Activated CD4-positive, alpha-beta T cell treated with anti-CD3 and anti-CD28 coated beads, Interleukin-2, amount 50 U/mL, for 4 hours (primary cell): ENCODE results near the gene FAM8A1.
"Not testable (repeated sequence)": the region's sequence is repeated elsewhere in the genome, so short reads cannot be mapped to it uniquely, and the experiment has no call there.

Experiments used
- DNase-seq, 2 experiments: peaks; one replicate each; pipeline ENCODE4 v3.0.0-alpha.2; 2020

FAM8A1 gene, protein sequence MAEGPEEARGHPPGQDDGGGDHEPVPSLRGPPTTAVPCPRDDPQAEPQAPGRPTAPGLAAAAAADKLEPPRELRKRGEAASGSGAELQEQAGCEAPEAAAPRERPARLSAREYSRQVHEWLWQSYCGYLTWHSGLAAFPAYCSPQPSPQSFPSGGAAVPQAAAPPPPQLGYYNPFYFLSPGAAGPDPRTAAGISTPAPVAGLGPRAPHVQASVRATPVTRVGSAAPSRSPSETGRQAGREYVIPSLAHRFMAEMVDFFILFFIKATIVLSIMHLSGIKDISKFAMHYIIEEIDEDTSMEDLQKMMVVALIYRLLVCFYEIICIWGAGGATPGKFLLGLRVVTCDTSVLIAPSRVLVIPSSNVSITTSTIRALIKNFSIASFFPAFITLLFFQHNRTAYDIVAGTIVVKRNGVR

GRCh38 chr6:17599877-17600526 lies at the start of gene FAM8A1:
Gene FAM8A1 (plus strand): TSS chr6:17600302. CDS start chr6:17600410, 108 bp downstream.
- DNase-seq = peak; percentile 94 to 95

DNA sequence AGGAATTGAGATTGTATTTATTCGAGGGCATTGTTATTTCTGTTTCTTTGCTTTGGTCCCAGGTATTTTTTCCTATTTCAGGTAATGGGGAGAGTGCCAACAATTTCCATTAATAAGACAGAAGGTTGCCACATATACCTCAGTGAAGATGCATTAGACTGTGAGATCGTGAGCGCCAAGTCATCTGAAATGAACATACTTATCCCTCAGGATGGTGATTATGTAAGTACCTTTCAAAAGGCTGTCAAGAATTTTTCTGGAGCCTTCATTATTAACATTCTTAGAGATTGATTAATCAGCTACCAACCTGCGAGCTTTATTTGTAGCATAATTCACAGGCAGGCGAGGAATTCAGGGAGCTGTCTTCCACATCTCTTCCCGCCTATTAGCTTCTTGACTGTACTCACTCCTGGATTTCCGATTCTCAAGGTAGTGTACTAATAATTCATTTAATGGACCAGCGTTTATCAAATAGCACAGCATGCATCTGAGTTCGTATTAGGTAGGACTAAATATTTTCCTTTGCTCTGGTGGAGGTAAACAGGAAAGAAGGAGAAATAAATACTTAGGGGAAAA lies 48.6 kb upstream of the FAM8A1 start:
- no peak for DNase-seq

GRCh38 chr6:17552861-17553260 lies 47.2 kb upstream of the FAM8A1 start:
- DNase-seq = no peak

GRCh38 chr6:17556014-17556413 lies 44.1 kb upstream of the FAM8A1 start:
- DNase-seq = no peak

DNA sequence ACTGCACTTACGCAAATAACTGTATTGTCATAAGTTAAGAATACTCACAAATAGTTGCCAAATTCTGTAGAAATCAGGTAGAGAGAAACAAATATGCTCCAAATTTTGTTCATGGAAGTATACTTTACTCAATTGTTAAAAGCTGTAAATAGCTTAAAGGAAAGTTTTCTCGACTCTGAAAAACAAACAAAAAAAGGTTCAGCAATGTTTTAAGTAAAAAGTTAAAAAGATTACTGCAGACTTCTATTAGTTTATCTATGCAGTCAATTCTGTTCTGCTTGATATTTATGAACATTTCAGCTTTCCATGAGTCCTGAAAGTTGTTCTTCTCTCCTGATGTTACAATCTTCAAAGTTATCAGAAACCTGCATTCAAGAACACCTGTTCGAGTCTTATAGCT lies 37.5 kb upstream of the FAM8A1 start:
- DNase-seq = no peak

GRCh38 chr6:17565399-17565798 lies 34.7 kb upstream of the FAM8A1 start:
- no peak for DNase-seq

- no peak for DNase-seq
Observed at GRCh38 chr6:17574866-17575560, 25.1 kb upstream of the FAM8A1 start.

- DNase-seq = no peak
Observed at GRCh38 chr6:17577059-17577458, 23.0 kb upstream of the FAM8A1 start.

GRCh38 chr6:17580518-17581048 lies 19.5 kb upstream of the FAM8A1 start:
- DNase-seq = no peak

- not testable (repeated sequence) for DNase-seq
Observed at GRCh38 chr6:17581282-17581681, 18.8 kb upstream of the FAM8A1 start.

- no peak for DNase-seq
Observed at GRCh38 chr6:17583811-17584210, 16.3 kb upstream of the FAM8A1 start.

DNA sequence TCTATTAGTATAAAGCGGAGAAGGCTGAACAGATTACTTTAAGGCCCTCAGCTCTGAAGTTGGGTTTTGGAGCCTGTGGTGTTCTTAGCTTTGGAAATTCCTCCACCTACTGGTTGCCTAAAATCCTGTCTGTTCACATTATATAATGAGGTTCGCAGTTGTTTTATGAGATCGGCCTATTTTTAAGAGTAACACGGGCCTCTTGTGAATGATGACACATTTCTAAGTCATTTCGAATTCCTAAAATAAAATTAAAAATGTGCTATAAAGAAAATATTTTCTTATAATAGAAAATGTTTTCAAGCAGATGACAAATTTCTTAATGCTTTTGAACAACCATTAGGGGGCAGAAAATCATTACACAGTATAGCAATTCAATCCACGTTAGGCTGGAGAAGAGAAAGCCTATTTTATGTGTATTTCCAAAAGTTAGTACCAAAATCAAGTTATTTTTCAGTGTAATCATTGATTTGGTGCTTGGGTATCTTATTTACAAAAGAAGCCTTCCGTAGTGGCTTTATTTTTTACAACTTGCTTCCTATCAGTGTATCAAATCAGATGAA lies 15.8 kb upstream of the FAM8A1 start:
- DNase-seq = no peak

GRCh38 chr6:17585766-17586490 lies 14.2 kb upstream of the FAM8A1 start:
- DNase-seq = no peak

- not testable (repeated sequence) for DNase-seq
Observed at GRCh38 chr6:17586623-17587022, 13.5 kb upstream of the FAM8A1 start.

DNA sequence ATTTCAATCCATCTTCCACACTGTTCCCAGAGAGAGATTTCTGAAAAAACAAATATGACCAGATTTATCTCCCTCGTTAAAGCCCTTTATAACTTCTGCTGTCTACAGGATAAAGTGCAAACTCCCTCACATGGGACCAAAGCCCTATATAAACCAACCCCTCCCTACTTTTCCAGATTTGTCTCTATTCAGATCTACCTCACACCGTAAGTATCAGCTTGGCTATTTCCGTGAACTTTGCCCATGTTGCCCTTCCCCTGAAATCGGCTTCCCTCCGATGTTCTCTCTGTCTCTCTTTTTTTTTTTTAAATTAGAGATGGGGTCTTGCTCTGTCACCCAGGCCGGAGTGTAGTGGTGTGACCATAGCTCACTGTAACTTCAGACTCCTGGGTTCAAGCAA lies 12.1 kb upstream of the FAM8A1 start:
- no peak for DNase-seq

GRCh38 chr6:17589406-17590096 lies 10.6 kb upstream of the FAM8A1 start:
- DNase-seq = no peak

GRCh38 chr6:17591287-17591686 lies 8.8 kb upstream of the FAM8A1 start:
- no peak for DNase-seq

GRCh38 chr6:17593246-17593645 lies 6.9 kb upstream of the FAM8A1 start:
- no peak for DNase-seq

- no peak for DNase-seq
Observed at GRCh38 chr6:17596085-17596484, 4.0 kb upstream of the FAM8A1 start.

GRCh38 chr6:17600527-17601385 lies 654 bp downstream of the FAM8A1 start:
- DNase-seq = peak; percentile 19 to 24

GRCh38 chr6:17601386-17601703 lies 1.2 kb downstream of the FAM8A1 start:
- no peak for DNase-seq
